Measurements from ENCODE around the gene MYO9B. TPM values are rescaled to one million over a fixed set of nuclear protein-coding genes. Genes with fewer than 3 reads are reported as not detected.

Gene MYO9B
- total RNA-seq, 1 experiment from 2014 or later, result 85.4 TPM

DNA sequence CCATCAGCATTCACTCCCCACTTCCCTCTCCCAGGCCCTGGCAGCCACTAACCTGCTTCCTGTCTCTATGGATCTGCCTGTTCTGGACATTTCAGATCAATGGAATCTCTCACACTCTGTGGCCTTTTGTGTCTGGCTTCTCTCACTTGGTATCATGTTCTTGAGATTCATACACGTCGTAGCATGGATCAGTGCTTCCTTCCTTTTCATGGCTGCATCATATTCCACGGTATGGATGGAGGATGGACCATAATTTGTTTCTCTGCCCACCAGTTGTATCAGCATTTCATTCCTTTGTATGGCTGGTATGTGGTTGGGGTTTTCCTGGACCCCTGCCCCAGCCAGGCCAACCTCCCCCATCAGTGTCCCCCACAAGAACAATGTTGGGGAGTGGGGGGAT is 36.2 kb downstream of the MYO9B start:
- no peak for DNase-seq (ENCODE audit: low spot score)
- CTCF ChIA-PET, result no interaction called here
- Histone ChIP-seq H3K36me3 (ENCODE audit: insufficient read depth, low read length, poor library complexity, severe bottlenecking) (peaks cover 3% of the 10 kb centered on the region), H3K27ac (ENCODE audit: low read depth, low read length, poor library complexity, severe bottlenecking) (no peak overlapping the region), H3K4me3 (ENCODE audit: low read depth, low read length, poor library complexity, severe bottlenecking) (no peak overlapping the region), H3K9me3 (ENCODE audit: low read depth, low read length, poor library complexity, severe bottlenecking) (no peaks in the 10 kb centered on the region), H3K4me1 (ENCODE audit: insufficient read depth, low read length, poor library complexity, severe bottlenecking) (peaks cover 33% of the 10 kb centered on the region), H3K27me3 (replicated peaks; ENCODE audit: insufficient read depth, low read depth, low read length, poor library complexity) (no peaks in the 10 kb centered on the region)
- BruUV-seq (replicated peaks), result no TSS peak
- no peak for TF ChIP-seq EZH2 (IDR thresholded peaks at IDR 0.05; ENCODE audit: borderline replicate concordance, low read depth, low read length, poor library complexity, severe bottlenecking)
- TF ChIP-seq CTCF (conservative IDR thresholded peaks at IDR 0.05; ENCODE audit: low read depth, low read length), result no peak
- POLR2A ChIA-PET (ENCODE audit: low non-redundant PET), result no interaction called here
- intact Hi-C loops (cut with micrococcal nuclease; ENCODE audit: unreplicated experiment), result no loop called here

DNA sequence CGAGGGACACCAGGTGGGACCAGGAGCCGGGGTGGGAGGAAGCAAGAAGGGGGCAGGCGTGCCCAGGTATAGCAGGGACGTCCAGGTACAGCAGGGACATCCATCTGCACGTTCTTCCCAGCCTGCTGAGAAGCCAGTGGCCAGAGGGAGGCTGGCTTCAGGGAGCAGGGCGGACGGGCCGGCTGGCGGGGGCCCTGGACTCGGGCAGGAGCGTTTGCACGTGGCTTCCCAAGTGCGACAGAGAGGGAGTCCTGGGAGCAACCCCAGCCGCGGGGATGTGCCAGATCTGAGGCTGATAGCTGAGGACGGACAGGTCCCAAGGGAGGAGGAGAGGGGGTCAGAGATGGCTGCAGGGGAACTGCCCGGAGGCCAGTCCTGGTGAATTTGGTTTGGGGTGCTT is 36.7 kb downstream of the MYO9B start:
- Histone ChIP-seq H3K27me3 (replicated peaks; ENCODE audit: insufficient read depth, low read depth, low read length, poor library complexity) (no peaks in the 10 kb centered on the region), H3K36me3 (ENCODE audit: insufficient read depth, low read length, poor library complexity, severe bottlenecking) (peaks cover 3% of the 10 kb centered on the region), H3K4me3 (ENCODE audit: low read depth, low read length, poor library complexity, severe bottlenecking) (no peak overlapping the region), H3K9me3 (ENCODE audit: low read depth, low read length, poor library complexity, severe bottlenecking) (no peaks in the 10 kb centered on the region), H3K27ac (ENCODE audit: low read depth, low read length, poor library complexity, severe bottlenecking) (no peak overlapping the region), H3K4me1 (ENCODE audit: insufficient read depth, low read length, poor library complexity, severe bottlenecking) (peaks cover 31% of the 10 kb centered on the region)
- no peak for DNase-seq (ENCODE audit: low spot score)
- no TSS peak for BruUV-seq (replicated peaks)
- ChIA-PET POLR2A (ENCODE audit: low non-redundant PET) (no interaction called here), CTCF (no interaction called here)
- TF ChIP-seq CTCF (conservative IDR thresholded peaks at IDR 0.05; ENCODE audit: low read depth, low read length), result no peak
- TF ChIP-seq EZH2 (IDR thresholded peaks at IDR 0.05; ENCODE audit: borderline replicate concordance, low read depth, low read length, poor library complexity, severe bottlenecking), result no peak
- intact Hi-C loops (cut with micrococcal nuclease; ENCODE audit: unreplicated experiment), result no loop called here

DNA sequence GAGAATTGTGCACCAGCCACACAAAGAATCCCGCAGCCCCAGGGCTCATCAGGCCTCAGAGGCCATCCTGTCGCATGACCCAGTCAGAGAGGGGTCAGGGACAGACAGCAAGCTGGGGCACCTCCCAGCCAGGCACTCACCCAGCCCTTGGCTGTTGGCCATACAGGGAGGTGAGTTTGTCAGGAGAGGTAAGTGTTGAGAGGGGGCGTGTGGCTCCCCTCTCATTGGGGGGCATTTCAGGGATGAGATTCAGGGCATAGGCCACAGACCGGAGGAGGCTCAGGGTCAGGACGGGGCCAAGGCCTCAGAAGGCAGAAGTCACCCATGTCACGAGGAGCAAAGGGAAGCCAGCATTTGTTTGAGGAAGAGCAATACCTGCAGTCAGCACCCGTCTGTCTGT is 37.1 kb downstream of the MYO9B start:
- intact Hi-C loops (cut with micrococcal nuclease; ENCODE audit: unreplicated experiment), result no loop called here
- H3K4me1 ChIP-seq (ENCODE audit: insufficient read depth, low read length, poor library complexity, severe bottlenecking), result peaks cover 27% of the 10 kb centered on the region
- H3K27me3 ChIP-seq (replicated peaks; ENCODE audit: insufficient read depth, low read depth, low read length, poor library complexity), result no peaks in the 10 kb centered on the region
- CTCF ChIA-PET, result no interaction called here
- no peak overlapping the region for H3K27ac ChIP-seq (ENCODE audit: low read depth, low read length, poor library complexity, severe bottlenecking)
- peaks cover 3% of the 10 kb centered on the region for H3K36me3 ChIP-seq (ENCODE audit: insufficient read depth, low read length, poor library complexity, severe bottlenecking)
- TF ChIP-seq CTCF (conservative IDR thresholded peaks at IDR 0.05; ENCODE audit: low read depth, low read length) (no peak), EZH2 (IDR thresholded peaks at IDR 0.05; ENCODE audit: borderline replicate concordance, low read depth, low read length, poor library complexity, severe bottlenecking) (no peak)
- POLR2A ChIA-PET (ENCODE audit: low non-redundant PET), result no interaction called here
- no peak for DNase-seq (ENCODE audit: low spot score)
- H3K4me3 ChIP-seq (ENCODE audit: low read depth, low read length, poor library complexity, severe bottlenecking), result no peak overlapping the region
- BruUV-seq (replicated peaks), result no TSS peak
- H3K9me3 ChIP-seq (ENCODE audit: low read depth, low read length, poor library complexity, severe bottlenecking), result no peaks in the 10 kb centered on the region

Data from A673 (cell line).